Neural crest cell (in vitro differentiated cells): ENCODE data around the gene SLC25A42. TPM values are rescaled to one million over a fixed set of nuclear protein-coding genes. Genes with fewer than 3 reads are reported as not detected.

Experiments used
- DNase-seq: peaks from one replicate; pipeline ENCODE4 v3.0.0; 2021; ENCODE audit warnings: low read depth, mixed read lengths, low spot score
- H3K27ac Mint-ChIP-seq: one replicate; pipeline ENCODE4 v1.8.0; 2021; ENCODE audit warnings: mild to moderate bottlenecking, mixed read lengths; ENCODE audit not compliant: unreplicated experiment
- H3K27me3 Mint-ChIP-seq: 2 replicates; pipeline ENCODE4 v1.8.0; 2021; ENCODE audit warnings: low read depth, mild to moderate bottlenecking, mixed read lengths
- H3K36me3 Mint-ChIP-seq: 2 replicates; pipeline ENCODE4 v1.8.0; 2021; ENCODE audit warnings: low read depth, mild to moderate bottlenecking, mixed read lengths
- H3K4me1 Mint-ChIP-seq: 2 replicates; pipeline ENCODE4 v1.8.0; 2021; ENCODE audit warnings: mixed read lengths
- H3K4me3 Mint-ChIP-seq: one replicate; pipeline ENCODE4 v1.8.0; 2021; ENCODE audit warnings: mild to moderate bottlenecking, mixed read lengths
- H3K9me3 Mint-ChIP-seq: 2 replicates; pipeline ENCODE4 v1.8.0; 2021; ENCODE audit warnings: mixed read lengths
- CTCF ChIP-seq: fragments of 200-600 bp; sonication (generic); conservative IDR thresholded peaks from 2 replicates; pipeline ENCODE4 v1.5.0; 2021; ENCODE audit warnings: antibody characterized with exemption, mild to moderate bottlenecking
- total RNA-seq: library from RNA; stranded (reverse); gene quantifications from 2 replicates; pipeline ENCODE4 v1.2.1, GENCODE V29; 2021

Gene SLC25A42
- total RNA-seq, 1 donor from 2014 or later: 10.5 TPM

GRCh38 chr19:19159534-19159933 is 95.7 kb downstream of the SLC25A42 start:
- no peaks in the 10 kb centered on the region for H3K4me1 Mint-ChIP-seq
- H3K27ac Mint-ChIP-seq: no peak overlapping the region
- H3K36me3 Mint-ChIP-seq: no peaks in the 10 kb centered on the region
- DNase-seq: no peak
- H3K4me3 Mint-ChIP-seq: no peak overlapping the region
- no peaks in the 10 kb centered on the region for H3K9me3 Mint-ChIP-seq
- TF ChIP-seq CTCF: no peak
- H3K27me3 Mint-ChIP-seq: no peaks in the 10 kb centered on the region

GRCh38 chr19:19160461-19161035 is 96.8 kb downstream of the SLC25A42 start:
- no peak for DNase-seq
- H3K27ac Mint-ChIP-seq: no peak overlapping the region
- H3K4me3 Mint-ChIP-seq: no peak overlapping the region
- no peaks in the 10 kb centered on the region for H3K9me3 Mint-ChIP-seq
- no peaks in the 10 kb centered on the region for H3K4me1 Mint-ChIP-seq
- no peak for TF ChIP-seq CTCF
- H3K36me3 Mint-ChIP-seq: no peaks in the 10 kb centered on the region
- no peaks in the 10 kb centered on the region for H3K27me3 Mint-ChIP-seq

GRCh38 chr19:19162495-19162894 is 98.7 kb downstream of the SLC25A42 start:
- H3K4me1 Mint-ChIP-seq: no peaks in the 10 kb centered on the region
- H3K4me3 Mint-ChIP-seq: no peak overlapping the region
- H3K9me3 Mint-ChIP-seq: no peaks in the 10 kb centered on the region
- DNase-seq: no peak
- no peak overlapping the region for H3K27ac Mint-ChIP-seq
- no peaks in the 10 kb centered on the region for H3K27me3 Mint-ChIP-seq
- TF ChIP-seq CTCF: no peak
- H3K36me3 Mint-ChIP-seq: no peaks in the 10 kb centered on the region

Other genes starting within 250 kb of the SLC25A42 start
- 73.1 and 76.5 TPM in 2 replicates for gene UPF1, start 232.0 kb upstream of the SLC25A42 start, total RNA-seq
- 27.7 and 29.8 TPM in 2 replicates for gene CERS1, start 167.8 kb upstream of the SLC25A42 start, total RNA-seq
- 194 and 196 TPM in 2 replicates for gene COPE, start 144.6 kb upstream of the SLC25A42 start, total RNA-seq
- 54.9 and 56.6 TPM in 2 replicates for gene DDX49, start 144.3 kb upstream of the SLC25A42 start, total RNA-seq
- 71.4 and 78.8 TPM in 2 replicates for gene HOMER3, start 122.8 kb upstream of the SLC25A42 start, total RNA-seq
- gene SUGP2, start 30.5 kb upstream of the SLC25A42 start, total RNA-seq: 149 and 160 TPM in 2 replicates
- gene ARMC6, start 30.4 kb upstream of the SLC25A42 start, total RNA-seq: 52.5 and 57.9 TPM in 2 replicates
- 42.8 and 44.8 TPM in 2 replicates for gene TMEM161A, start 74.5 kb downstream of the SLC25A42 start, total RNA-seq
- gene MEF2B, start 106.3 kb downstream of the SLC25A42 start, total RNA-seq: 1.4 and 1.5 TPM in 2 replicates
- 23.6 and 28.0 TPM in 2 replicates for gene BORCS8, start 128.2 kb downstream of the SLC25A42 start, total RNA-seq
- gene RFXANK, start 128.3 kb downstream of the SLC25A42 start, total RNA-seq: 107 and 111 TPM in 2 replicates
- 17.6 and 18.6 TPM in 2 replicates for gene NR2C2AP, start 139.4 kb downstream of the SLC25A42 start, total RNA-seq
- gene NCAN, start 148.0 kb downstream of the SLC25A42 start, total RNA-seq: 12.3 and 13.8 TPM in 2 replicates
- 5.5 and 5.7 TPM in 2 replicates for gene TM6SF2, start 209.3 kb downstream of the SLC25A42 start, total RNA-seq